GM20000 (cell line): Measurements from ENCODE around the gene SERPINA4.

ENCODE experiments used
- DNase-seq: peaks from one replicate; pipeline ENCODE4 v3.0.0; 2012; ENCODE audit warnings: low spot score
- CTCF ChIP-seq: IDR thresholded peaks from 2 replicates; pipeline ENCODE4 v1.5.1; 2012; ENCODE audit warnings: mild to moderate bottlenecking, control low read depth; ENCODE audit errors: extremely low read depth, missing control alignments

SERPINA4 gene

GRCh38 chr14:94521375-94522114, 39.7 kb upstream of the SERPINA4 start:
- TF ChIP-seq CTCF: no peak
- no peak for DNase-seq

- TF ChIP-seq CTCF: no peak
- DNase-seq: no peak
Measured at GRCh38 chr14:94522115-94522724, 39.0 kb upstream of the SERPINA4 start.

GRCh38 chr14:94523265-94523664, 38.0 kb upstream of the SERPINA4 start:
- DNase-seq: no peak

GRCh38 chr14:94524093-94524492, 37.1 kb upstream of the SERPINA4 start:
- no peak for TF ChIP-seq CTCF
- DNase-seq: no peak

More at GRCh38 chr14:94523265-94523664, 38.0 kb upstream of the SERPINA4 start:
- TF ChIP-seq CTCF: no peak

- TF ChIP-seq CTCF: no peak
- no peak for DNase-seq
Measured at GRCh38 chr14:94531187-94531586, 30.1 kb upstream of the SERPINA4 start.

- no peak for DNase-seq
- no peak for TF ChIP-seq CTCF
Measured at GRCh38 chr14:94532447-94532846, 28.8 kb upstream of the SERPINA4 start.

- no peak for TF ChIP-seq CTCF
- no peak for DNase-seq
Measured at GRCh38 chr14:94535506-94535905, 25.7 kb upstream of the SERPINA4 start.
